K562 (cell line): ENCODE data around the gene SLC34A3. TPM values are rescaled to one million over a fixed set of nuclear protein-coding genes. Genes with fewer than 3 reads are reported as not detected.

ENCODE experiments used
- BHLHE40 ChIP-seq: IDR thresholded peaks from 2 replicates; pipeline ENCODE4 v1.6.1; 2011; ENCODE audit warnings: low read length, improper control_type of control experiment
- CBFA2T3 ChIP-seq: fragments of 450-650 bp; IDR thresholded peaks from 2 replicates; pipeline ENCODE4 v1.6.1; 2017
- CEBPB ChIP-seq: fragments of 450-650 bp; IDR thresholded peaks from 2 replicates; pipeline ENCODE4 v1.6.1; 2016; ENCODE audit warnings: missing genetic modification characterization, missing compliant biosample characterization
- CHD1 ChIP-seq: fragments of 200-600 bp; sonication (generic); IDR thresholded peaks from one replicate; pipeline ENCODE4 v1.6.1; 2012; ENCODE audit warnings: mild to moderate bottlenecking, moderate library complexity, low read length, inconsistent platforms
- CXXC5 ChIP-seq: fragments of 250-450 bp; sonication (Bioruptor Pico); IDR thresholded peaks from 2 replicates; pipeline ENCODE4 v1.8.0; 2022; ENCODE audit warnings: inconsistent platforms, mild to moderate bottlenecking, moderate library complexity
- ETV6 ChIP-seq, 3 experiments: fragments of 150-350 bp in 1 of 3; sonication (generic) in 1 of 3; formaldehyde crosslinking in 1 of 3; IDR thresholded peaks; 2 replicates each; pipeline versions ENCODE4 v1.6.1 to v1.8.0; 2014 to 2022; ENCODE audit warnings: borderline replicate concordance in 2 of 3, low read depth in 2 of 3, antibody characterized with exemption in 1 of 3, low read length in 1 of 3, mild to moderate bottlenecking in 1 of 3, missing genetic modification reagents in 1 of 3
- FOXK2 ChIP-seq, 2 experiments: fragments of 450-650 bp; IDR thresholded peaks in 1 of 2; conservative IDR thresholded peaks in 1 of 2; 2 replicates each; pipeline ENCODE4 v1.6.1; 2016; ENCODE audit warnings: low read depth in 2 of 2, mild to moderate bottlenecking in 1 of 2
- GTF2E2 ChIP-seq: fragments of 200-800 bp; sonication (Bioruptor generic); IDR thresholded peaks from 2 replicates; pipeline ENCODE4 v1.6.1; 2016; ENCODE audit warnings: missing genetic modification characterization, missing compliant biosample characterization
- HDAC1 ChIP-seq, 2 experiments: fragments of 450-650 bp; IDR thresholded peaks; 2 replicates each; pipeline ENCODE4 v1.6.1; 2016 to 2017; ENCODE audit warnings: inconsistent platforms in 1 of 2, mild to moderate bottlenecking in 1 of 2, moderate library complexity in 1 of 2
- HDAC3 ChIP-seq: fragments of 450-650 bp; IDR thresholded peaks from 2 replicates; pipeline ENCODE4 v1.6.1; 2018; ENCODE audit warnings: borderline replicate concordance, mild to moderate bottlenecking, moderate library complexity; ENCODE audit not compliant: partially characterized antibody
- HNRNPL ChIP-seq: fragments of 200-400 bp; formaldehyde crosslinking; IDR thresholded peaks from 2 replicates; pipeline ENCODE4 v1.6.1; 2017; ENCODE audit warnings: low read depth, mild to moderate bottlenecking, low read length
- MEF2A ChIP-seq: IDR thresholded peaks from 2 replicates; pipeline ENCODE4 v1.6.1; 2011; ENCODE audit warnings: low read depth, mild to moderate bottlenecking, low read length, moderate library complexity; ENCODE audit not compliant: control insufficient read depth
- MXI1 ChIP-seq: IDR thresholded peaks from 2 replicates; pipeline ENCODE4 v1.6.1; 2011; ENCODE audit warnings: low read depth, mild to moderate bottlenecking, improper control_type of control experiment, low read length
- MYC ChIP-seq, 2 experiments: fragments of 250-450 bp in 1 of 2; sonication (Bioruptor Pico) in 1 of 2; IDR thresholded peaks; 2 replicates each; pipeline versions ENCODE4 v1.5.1 to v1.6.1; 2012 to 2021; ENCODE audit warnings: low read depth in 2 of 2, borderline replicate concordance in 1 of 2, improper control_type of control experiment in 1 of 2, low read length in 1 of 2, mild to moderate bottlenecking in 1 of 2, moderate library complexity in 1 of 2
- NCOA4 ChIP-seq: fragments of 450-650 bp; IDR thresholded peaks from 2 replicates; pipeline ENCODE4 v1.6.1; 2018; ENCODE audit warnings: mild to moderate bottlenecking; ENCODE audit not compliant: partially characterized antibody
- NELFE ChIP-seq: IDR thresholded peaks from 2 replicates; pipeline ENCODE4 v1.6.1; 2011; ENCODE audit warnings: mild to moderate bottlenecking; ENCODE audit not compliant: insufficient read depth, insufficient read length
- NFIC ChIP-seq: fragments of 450-650 bp; IDR thresholded peaks from 2 replicates; pipeline ENCODE4 v1.6.1; 2017; ENCODE audit warnings: mild to moderate bottlenecking, inconsistent platforms
- NFRKB ChIP-seq: fragments of 450-650 bp; IDR thresholded peaks from 2 replicates; pipeline ENCODE4 v1.6.1; 2016; ENCODE audit warnings: low read depth
- RBFOX2 ChIP-seq: fragments of 200-400 bp; formaldehyde crosslinking; IDR thresholded peaks from 2 replicates; pipeline ENCODE4 v1.6.1; 2017; ENCODE audit warnings: low read depth, mild to moderate bottlenecking, low read length, moderate library complexity
- TAF7 ChIP-seq: fragments of 450-650 bp; IDR thresholded peaks from 2 replicates; pipeline ENCODE4 v1.6.1; 2016; ENCODE audit warnings: missing genetic modification characterization, missing compliant biosample characterization
- TAL1 ChIP-seq: fragments of 450-650 bp; IDR thresholded peaks from 2 replicates; pipeline ENCODE4 v1.6.1; 2016; ENCODE audit warnings: mild to moderate bottlenecking
- TBL1XR1 ChIP-seq, 2 experiments: IDR thresholded peaks; 2 replicates each; pipeline ENCODE4 v1.6.1; 2012; ENCODE audit warnings: improper control_type of control experiment in 2 of 2, low read length in 2 of 2, mild to moderate bottlenecking in 1 of 2
- ZBED1 ChIP-seq: IDR thresholded peaks from 2 replicates; pipeline ENCODE4 v1.6.1; 2014
- ZFPM2 ChIP-seq: fragments of 250-450 bp; sonication (Bioruptor Pico); IDR thresholded peaks from 2 replicates; pipeline ENCODE4 v1.5.1; 2022; ENCODE audit warnings: mild to moderate bottlenecking
- ZNF766 ChIP-seq: fragments of 200-800 bp; sonication (Bioruptor generic); conservative IDR thresholded peaks from 2 replicates; pipeline ENCODE4 v1.6.1; 2016; ENCODE audit warnings: missing genetic modification characterization, missing compliant biosample characterization
- polyA plus RNA-seq, 8 experiments: library from polyadenylated mRNA; depleted of rRNA in 4 of 8; stranded (reverse) in 5 of 8; unstranded in 3 of 8; fragments of >200 nt; fragmentation: Nextera tagmentation in 2 of 8; fragmentation: Illumina TruSeq in 1 of 8; extraction: Ambion mirVana in 2 of 8; extraction: Trizol in 1 of 8; gene quantifications; 2 replicates each; pipeline versions ENCODE4 v1.2.1 to v1.2.3, GENCODE V29; 2011 to 2014; ENCODE audit warnings: inconsistent platforms in 1 of 8, missing spikeins in 1 of 8
- total RNA-seq, 7 experiments: library from RNA; depleted of rRNA in 6 of 7; stranded (reverse); fragments of >200 nt in 6 of 7; fragmentation: Illumina TruSeq in 2 of 7; extraction: Trizol in 2 of 7; gene quantifications; 2 replicates each; pipeline versions ENCODE4 v1.2.1 to v1.2.3, GENCODE V29; 2011 to 2021; ENCODE audit warnings: low replicate concordance in 1 of 7
- TF ChIP-seq, protein P1 (sequence below): fragments of 450-650 bp; IDR thresholded peaks from 2 replicates; pipeline ENCODE4 v1.6.1; 2016; ENCODE audit warnings: borderline replicate concordance
- TF ChIP-seq, protein P2 (sequence below): fragments of 250-450 bp; sonication (Bioruptor Pico); IDR thresholded peaks from 2 replicates; pipeline ENCODE4 v1.9.0; 2021; ENCODE audit warnings: mild to moderate bottlenecking

Gene SLC34A3
- total and polyA plus RNA-seq, 9 of the 15 experiments (the other 6 are each of a cell fraction or from before 2014, with no cell fraction given) = not detected

DNA sequence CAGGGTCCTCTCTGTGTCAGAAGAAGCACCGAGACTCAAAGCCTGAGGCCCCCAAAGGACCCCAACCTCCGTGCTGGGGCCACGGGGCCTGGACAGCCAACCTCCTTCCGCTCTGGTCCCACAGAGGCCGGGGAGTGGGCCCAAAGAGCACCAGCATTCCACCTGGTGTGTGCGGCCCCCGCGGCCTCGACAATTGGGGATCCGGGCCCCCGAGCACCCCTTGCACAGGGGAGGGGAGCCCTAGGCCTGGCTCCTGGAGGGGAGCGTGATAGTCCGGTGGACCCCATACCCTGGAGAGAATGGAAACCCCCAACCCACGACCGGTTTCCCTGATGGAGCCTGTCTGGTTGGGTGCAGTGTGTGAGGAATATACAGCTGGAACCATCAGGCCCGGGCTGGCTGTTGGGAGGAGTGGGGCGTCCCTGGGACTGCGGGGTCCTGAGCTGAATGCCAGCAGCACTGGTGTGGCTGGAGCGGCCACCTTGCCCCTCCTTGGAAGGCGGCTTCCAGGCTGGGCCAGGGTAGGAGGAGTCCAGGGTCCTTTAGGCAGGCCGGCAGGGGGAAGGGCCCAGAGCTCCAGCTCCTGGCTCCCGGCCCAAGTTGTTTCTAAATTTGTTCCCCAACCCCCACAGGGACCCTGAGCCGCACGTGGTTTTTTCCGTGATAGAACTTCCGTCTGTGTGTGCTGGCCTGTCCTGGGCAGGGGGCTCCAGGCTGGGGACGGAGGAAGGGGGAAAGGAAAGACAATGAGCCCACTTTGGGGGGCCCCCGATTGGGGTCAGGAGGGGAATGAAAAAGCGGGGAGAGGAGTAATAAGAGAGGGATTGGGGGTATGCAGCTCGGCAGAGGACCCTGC, 46.0 kb downstream of the SLC34A3 start (continued):
- TF ChIP-seq MXI1 (peak; percentile 49; the same call in 1 of the 2 replicates), MYC (IDR thresholded peaks at IDR 0.05; ENCODE audit: low read depth, low read length) (peak; percentile 97), MYC (CRISPR knock-in tag; IDR thresholded peaks at IDR 0.05; ENCODE audit: borderline replicate concordance, low read depth) (peak; percentile 76; the same call in 1 of the 2 replicates), NCOA4 (no peak), CEBPB (tag) (peak; percentile 50), HNRNPL (no peak), ETV6 (IDR thresholded peaks at IDR 0.05; ENCODE audit: borderline replicate concordance in 1 of 2, low read depth in 2 of 2, low read length in 1 of 2) (peak; percentile 29 to 32; a peak in 1 of 4 replicates), ETV6 (CRISPR knock-in tag; IDR thresholded peaks at IDR 0.05; ENCODE audit: borderline replicate concordance) (no peak), TBL1XR1 (IDR thresholded peaks at IDR 0.05; ENCODE audit: low read length in 2 of 2) (peak in 1 of 2 experiments; percentile 47; a peak in 2 of 4 replicates), ZNF766 (CRISPR knock-in tag) (0 out of 2 replicates have a peak, but pooled peaks have one; percentile 41), FOXK2 (conservative IDR thresholded peaks at IDR 0.05 in 1 of 2, IDR thresholded peaks at IDR 0.05 in 1 of 2; ENCODE audit: low read depth in 2 of 2) (peak; percentile 52 to 67; a peak in 1 of 4 replicates), NFIC (peak; percentile 95), CXXC5 (CRISPR knock-in tag) (0 out of 2 replicates have a peak, but pooled peaks have one; percentile 1), HDAC3 (no peak), BHLHE40 (peak; percentile 80), NFRKB (peak; percentile 88), ZBED1 (no peak), TAF7 (tag) (0 out of 2 replicates have a peak, but pooled peaks have one; percentile 29), CHD1 (no peak), MEF2A (peak; percentile 70), TAL1 (no peak), GTF2E2 (tag) (no peak), RBFOX2 (no peak), CBFA2T3 (0 out of 2 replicates have a peak, but pooled peaks have one; percentile 7), HDAC1 (IDR thresholded peaks at IDR 0.05) (peak; percentile 45 to 79; a peak in 2 of 4 replicates), ZFPM2 (CRISPR knock-in tag) (no peak), NELFE (no peak)
- TF ChIP-seq, protein P1, sequence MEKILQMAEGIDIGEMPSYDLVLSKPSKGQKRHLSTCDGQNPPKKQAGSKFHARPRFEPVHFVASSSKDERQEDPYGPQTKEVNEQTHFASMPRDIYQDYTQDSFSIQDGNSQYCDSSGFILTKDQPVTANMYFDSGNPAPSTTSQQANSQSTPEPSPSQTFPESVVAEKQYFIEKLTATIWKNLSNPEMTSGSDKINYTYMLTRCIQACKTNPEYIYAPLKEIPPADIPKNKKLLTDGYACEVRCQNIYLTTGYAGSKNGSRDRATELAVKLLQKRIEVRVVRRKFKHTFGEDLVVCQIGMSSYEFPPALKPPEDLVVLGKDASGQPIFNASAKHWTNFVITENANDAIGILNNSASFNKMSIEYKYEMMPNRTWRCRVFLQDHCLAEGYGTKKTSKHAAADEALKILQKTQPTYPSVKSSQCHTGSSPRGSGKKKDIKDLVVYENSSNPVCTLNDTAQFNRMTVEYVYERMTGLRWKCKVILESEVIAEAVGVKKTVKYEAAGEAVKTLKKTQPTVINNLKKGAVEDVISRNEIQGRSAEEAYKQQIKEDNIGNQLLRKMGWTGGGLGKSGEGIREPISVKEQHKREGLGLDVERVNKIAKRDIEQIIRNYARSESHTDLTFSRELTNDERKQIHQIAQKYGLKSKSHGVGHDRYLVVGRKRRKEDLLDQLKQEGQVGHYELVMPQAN = peak; percentile 85; the same call in 1 of the 2 replicates
- TF ChIP-seq, protein P2, sequence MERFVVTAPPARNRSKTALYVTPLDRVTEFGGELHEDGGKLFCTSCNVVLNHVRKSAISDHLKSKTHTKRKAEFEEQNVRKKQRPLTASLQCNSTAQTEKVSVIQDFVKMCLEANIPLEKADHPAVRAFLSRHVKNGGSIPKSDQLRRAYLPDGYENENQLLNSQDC (CRISPR knock-in tag) = no peak
